Endothelial cell of umbilical vein (primary cell): ENCODE data around the gene RARRES1. TPM values are rescaled to one million over a fixed set of nuclear protein-coding genes. Genes with fewer than 3 reads are reported as not detected.
A peak's percentile ranks its signal among the peaks of the same experiment; 100 is the strongest.

ENCODE experiments used
- BruUV-seq: library from RNA; stranded (reverse); fragments of 400-500 nt; replicated peaks from 2 replicates; lab custom pipeline; 2021; lab: Mats Ljungman, UMichigan
- CTCF ChIA-PET: fragments of 300-600, 350-600 bp; sonication (Branson Sonifier 250); formaldehyde crosslinking; loops from one replicate; lab custom pipeline; 2021; ENCODE audit warnings: antibody characterized with exemption, inconsistent platforms; lab: Charles Lee
- POLR2A ChIA-PET: fragments of 300-600, 350-600 bp; sonication (Branson Sonifier 250); formaldehyde crosslinking; loops from one replicate; lab custom pipeline; 2021; ENCODE audit warnings: antibody characterized with exemption, inconsistent platforms; lab: Charles Lee
- DNase-seq: peaks from one replicate; pipeline ENCODE4 v3.0.0-alpha.2; 2011; ENCODE audit warnings: low read depth, low spot score
- FAIRE-seq: peaks from 2 replicates; lab custom pipeline; 2011; peaks lifted over from hg19 to GRCh38; lab: Jason Lieb, UNC
- H2AFZ ChIP-seq: 2 replicates; pipeline ENCODE4 v1.6.0; 2012; ENCODE audit warnings: low read depth, low read length, control low read depth, inconsistent platforms
- H3K27ac ChIP-seq: 2 replicates; pipeline ENCODE4 v1.5.1; 2011; ENCODE audit warnings: low read depth, mild to moderate bottlenecking, control low read depth, low read length, moderate library complexity; ENCODE audit not compliant: insufficient read depth
- H3K27me3 ChIP-seq, 2 experiments: 2 replicates each; pipeline versions ENCODE4 v1.6.0 to v1.6.1; 2011; ENCODE audit warnings: low read length in 2 of 2, mixed read lengths in 1 of 2; ENCODE audit not compliant: control insufficient read depth in 2 of 2, insufficient read depth in 2 of 2
- H3K36me3 ChIP-seq, 2 experiments: 2 replicates in 1 of 2; 3 replicates in 1 of 2; pipeline ENCODE4 v1.5.1; 2011; ENCODE audit warnings: low read length in 2 of 2, mild to moderate bottlenecking in 1 of 2, moderate library complexity in 1 of 2; ENCODE audit not compliant: control insufficient read depth in 2 of 2, insufficient read depth in 2 of 2; ENCODE audit errors: extremely low read depth in 1 of 2
- H3K4me1 ChIP-seq: 3 replicates; pipeline ENCODE4 v1.5.1; 2011; ENCODE audit warnings: mild to moderate bottlenecking, low read length; ENCODE audit not compliant: control insufficient read depth, insufficient read depth; ENCODE audit errors: extremely low read depth
- H3K4me2 ChIP-seq: 2 replicates; pipeline ENCODE4 v1.6.1; 2011; ENCODE audit warnings: low read length, control low read depth, mixed read lengths; ENCODE audit not compliant: insufficient read depth
- H3K4me3 ChIP-seq, 3 experiments: fragments of 200-600 bp in 1 of 3; sonication (generic), shearing (Covaris generic) in 1 of 3; replicated peaks in 1 of 3; 2 replicates each; pipeline ENCODE4 v1.5.1; 2011 to 2016; ENCODE audit warnings: control low read depth in 3 of 3, low read length in 3 of 3, mild to moderate bottlenecking in 2 of 3, inconsistent platforms in 1 of 3, low read depth in 1 of 3, moderate library complexity in 1 of 3; ENCODE audit not compliant: insufficient read depth in 1 of 3
- H3K79me2 ChIP-seq: 2 replicates; pipeline ENCODE4 v1.6.0; 2012; ENCODE audit warnings: low read length, inconsistent platforms; ENCODE audit not compliant: control insufficient read depth, insufficient read depth
- H3K9ac ChIP-seq: replicated peaks from 2 replicates; pipeline ENCODE3; 2011; ENCODE audit warnings: low read length, control low read depth; ENCODE audit not compliant: insufficient read depth; ENCODE audit errors: extremely low read depth
- H3K9me1 ChIP-seq: replicated peaks from 3 replicates; pipeline ENCODE4 v1.6.0; 2011; ENCODE audit warnings: mild to moderate bottlenecking, low read length; ENCODE audit not compliant: control insufficient read depth, insufficient read depth; ENCODE audit errors: extremely low read depth
- H3K9me3 ChIP-seq: replicated peaks from 2 replicates; pipeline ENCODE4 v1.5.1; 2012; ENCODE audit warnings: low read length, inconsistent platforms; ENCODE audit not compliant: control insufficient read depth, insufficient read depth
- H4K20me1 ChIP-seq: replicated peaks from 2 replicates; pipeline ENCODE3; 2011; ENCODE audit warnings: mild to moderate bottlenecking, low read length; ENCODE audit not compliant: control insufficient read depth, insufficient read depth; ENCODE audit errors: extremely low read depth
- EZH2 ChIP-seq: IDR thresholded peaks from 2 replicates; pipeline ENCODE4 v1.6.1; 2012; ENCODE audit warnings: borderline replicate concordance, low read depth, mild to moderate bottlenecking, moderate library complexity, low read length, inconsistent platforms; ENCODE audit not compliant: severe bottlenecking
- FOS ChIP-seq: IDR thresholded peaks from 2 replicates; pipeline ENCODE4 v1.6.1; 2011; ENCODE audit warnings: mild to moderate bottlenecking, low read length, moderate library complexity, borderline replicate concordance; ENCODE audit not compliant: insufficient read depth
- GATA2 ChIP-seq: IDR thresholded peaks from 2 replicates; pipeline ENCODE4 v1.7.0; 2011; ENCODE audit warnings: low read depth, mild to moderate bottlenecking, moderate library complexity, mixed read lengths, low read length; ENCODE audit not compliant: insufficient read length, insufficient read depth
- JUN ChIP-seq: IDR thresholded peaks from 2 replicates; pipeline ENCODE4 v1.6.1; 2011; ENCODE audit warnings: borderline replicate concordance, low read depth; ENCODE audit not compliant: insufficient read length, insufficient read depth
- MYC ChIP-seq: IDR thresholded peaks from one replicate; pipeline ENCODE4 v1.6.1; 2011; ENCODE audit warnings: mild to moderate bottlenecking, low read depth, low read length
- POLR2A ChIP-seq: IDR thresholded peaks from 2 replicates; pipeline ENCODE4 v1.6.1; 2012; ENCODE audit warnings: low read depth, mild to moderate bottlenecking, control low read depth, low read length
- POLR2AphosphoS5 ChIP-seq: IDR thresholded peaks from 2 replicates; pipeline ENCODE4 v1.6.1; 2012; ENCODE audit warnings: low read depth, mild to moderate bottlenecking, control low read depth, low read length, moderate library complexity; ENCODE audit not compliant: insufficient read depth
- dilution Hi-C: fragments of 300-500 bp; cut with MboI; formaldehyde crosslinking; loops from one replicate; pipeline ENCODE4 v1.15.0; 2019; ENCODE audit warnings: low sequenced_read_pairs; ENCODE audit not compliant: extremely low pct_ligation_motif_present
- intact Hi-C: fragments of 100-400 bp; cut with micrococcal nuclease; formaldehyde crosslinking; loops from one replicate; pipeline ENCODE4 v1.10.0; 2022
- polyA plus RNA-seq, 4 experiments: library from polyadenylated mRNA; depleted of rRNA in 3 of 4; stranded (reverse) in 3 of 4; unstranded in 1 of 4; fragments of >200 nt; gene quantifications; 2 replicates each; pipeline versions ENCODE4 v1.2.1 to v1.2.3, GENCODE V29; 2011 to 2012; ENCODE audit warnings: missing spikeins in 1 of 4
- total RNA-seq: library from RNA; stranded (reverse); gene quantifications from 2 replicates; pipeline ENCODE4 v1.2.3, GENCODE V29; 2021
- TF ChIP-seq, protein P1 (sequence below): IDR thresholded peaks from 2 replicates; pipeline ENCODE4 v1.6.1; 2011; ENCODE audit not compliant: insufficient read depth, insufficient read length
- TF ChIP-seq, protein P2 (sequence below), 2 donors: IDR thresholded peaks; 1 replicate in 1 of 2; 2 replicates in 1 of 2; pipeline ENCODE4 v1.5.1; 2011; ENCODE audit warnings: low read length in 2 of 2, mild to moderate bottlenecking in 2 of 2, moderate library complexity in 2 of 2, control low read depth in 1 of 2, inconsistent platforms in 1 of 2, low read depth in 1 of 2; ENCODE audit not compliant: insufficient read depth in 1 of 2; ENCODE audit errors: extremely low read depth in 1 of 2

RARRES1 gene
- total and polyA plus RNA-seq, 2 donors (not counting 3 experiments of a cell fraction or from before 2014, with no cell fraction given): 0.98 to 1.5 TPM

- Histone ChIP-seq H3K27me3 (no peaks in the 10 kb centered on the region), H3K4me3 (no peak overlapping the region), H3K9me1 (no peaks in the 10 kb centered on the region), H3K9me3 (no peaks in the 10 kb centered on the region), H3K4me2 (no peak overlapping the region), H2AFZ (no peak overlapping the region), H3K27ac (peak overlapping the region; percentile 95), H3K36me3 (peaks cover 16 to 39% of the 10 kb centered on the region in 2 experiments), H3K4me1 (peaks cover 28% of the 10 kb centered on the region), H3K79me2 (peaks cover 11% of the 10 kb centered on the region), H3K9ac (peak overlapping the region; percentile 79), H4K20me1 (no peaks in the 10 kb centered on the region)
- FAIRE-seq: peak; percentile 70
- ChIA-PET POLR2A (interaction anchor here (0.5 to 1.4 kb wide), 4 partner anchors 15 to 737 kb away, joined by 3 to 5 read pairs (median 4); no protein-coding TSS in a partner anchor), CTCF (interaction anchor here (0.7 to 5.6 kb wide), 34 partner anchors 9 to 1127 kb away, joined by 3 to 247 read pairs (median 6); partner anchors contain the start of genes GFM1, LXN, MFSD1 and MLF1)
- TF ChIP-seq GATA2 (no peak), POLR2AphosphoS5 (peak; percentile 72), MYC (no peak), FOS (peak; percentile 55), JUN (peak; percentile 71), POLR2A (no peak), EZH2 (no peak)
- TF ChIP-seq, protein P1, sequence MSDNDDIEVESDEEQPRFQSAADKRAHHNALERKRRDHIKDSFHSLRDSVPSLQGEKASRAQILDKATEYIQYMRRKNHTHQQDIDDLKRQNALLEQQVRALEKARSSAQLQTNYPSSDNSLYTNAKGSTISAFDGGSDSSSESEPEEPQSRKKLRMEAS: no peak
- TF ChIP-seq, protein P2, sequence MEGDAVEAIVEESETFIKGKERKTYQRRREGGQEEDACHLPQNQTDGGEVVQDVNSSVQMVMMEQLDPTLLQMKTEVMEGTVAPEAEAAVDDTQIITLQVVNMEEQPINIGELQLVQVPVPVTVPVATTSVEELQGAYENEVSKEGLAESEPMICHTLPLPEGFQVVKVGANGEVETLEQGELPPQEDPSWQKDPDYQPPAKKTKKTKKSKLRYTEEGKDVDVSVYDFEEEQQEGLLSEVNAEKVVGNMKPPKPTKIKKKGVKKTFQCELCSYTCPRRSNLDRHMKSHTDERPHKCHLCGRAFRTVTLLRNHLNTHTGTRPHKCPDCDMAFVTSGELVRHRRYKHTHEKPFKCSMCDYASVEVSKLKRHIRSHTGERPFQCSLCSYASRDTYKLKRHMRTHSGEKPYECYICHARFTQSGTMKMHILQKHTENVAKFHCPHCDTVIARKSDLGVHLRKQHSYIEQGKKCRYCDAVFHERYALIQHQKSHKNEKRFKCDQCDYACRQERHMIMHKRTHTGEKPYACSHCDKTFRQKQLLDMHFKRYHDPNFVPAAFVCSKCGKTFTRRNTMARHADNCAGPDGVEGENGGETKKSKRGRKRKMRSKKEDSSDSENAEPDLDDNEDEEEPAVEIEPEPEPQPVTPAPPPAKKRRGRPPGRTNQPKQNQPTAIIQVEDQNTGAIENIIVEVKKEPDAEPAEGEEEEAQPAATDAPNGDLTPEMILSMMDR (IDR thresholded peaks at IDR 0.05; ENCODE audit: extremely low read depth in 1 of 2, insufficient read depth in 1 of 2, low read depth in 1 of 2, low read length in 2 of 2): peak; percentile 75 to 77
- peak; percentile 95 for DNase-seq
- BruUV-seq: TSS peak; percentile 60
- dilution Hi-C loops: no loop called here
- intact Hi-C loops: loop anchor here (1.0 to 10.0 kb wide), 9 partner anchors 9 to 1105 kb away; partner anchors contain the start of genes LXN, MLF1 and RARRES1
Measured at GRCh38 chr3:158659454-158660237, 72.6 kb downstream of the RARRES1 start.
